Upper lobe of left lung (tissue), 4 donors: ENCODE results near the gene TMEM238.
"Not testable (repeated sequence)": the region's sequence is repeated elsewhere in the genome, so short reads cannot be mapped to it uniquely, and the experiment has no call there.

Experiments used
- POLR2AphosphoS5 ChIP-seq, 2 donors: sonication (generic); formaldehyde crosslinking; IDR thresholded peaks; one replicate each; pipeline ENCODE4 v1.5.1; 2017; ENCODE audit warnings: antibody characterized with exemption in 2 of 2
- TF ChIP-seq, protein P1 (sequence below), 6 experiments: fragments of 450-650 bp in 4 of 6; fragments of 200-600 bp in 2 of 6; sonication (generic) in 2 of 6; IDR thresholded peaks; one replicate each; pipeline ENCODE4 v1.5.1; 2016 to 2019; ENCODE audit warnings: antibody characterized with exemption in 6 of 6

DNA sequence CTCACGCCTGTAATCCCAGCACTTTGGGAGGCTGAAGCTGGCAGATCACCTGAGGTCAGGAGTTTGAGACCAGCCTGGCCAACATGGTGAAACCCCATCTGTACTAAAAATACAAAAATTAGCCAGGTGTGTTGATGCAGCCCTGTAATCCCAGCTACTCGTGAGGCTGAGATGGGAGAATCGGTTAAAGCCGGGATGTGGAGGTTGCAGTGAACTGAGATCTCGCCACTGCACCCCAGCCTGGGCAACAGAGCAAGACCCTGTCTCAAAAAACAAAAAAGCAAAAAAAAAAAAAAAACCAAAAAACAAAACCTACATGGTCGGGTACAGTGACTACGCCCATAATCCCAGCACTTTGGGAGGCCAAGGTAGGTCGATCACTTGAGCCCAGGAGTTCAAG is 25.1 kb upstream of the TMEM238 start:
- TF ChIP-seq, protein P1, sequence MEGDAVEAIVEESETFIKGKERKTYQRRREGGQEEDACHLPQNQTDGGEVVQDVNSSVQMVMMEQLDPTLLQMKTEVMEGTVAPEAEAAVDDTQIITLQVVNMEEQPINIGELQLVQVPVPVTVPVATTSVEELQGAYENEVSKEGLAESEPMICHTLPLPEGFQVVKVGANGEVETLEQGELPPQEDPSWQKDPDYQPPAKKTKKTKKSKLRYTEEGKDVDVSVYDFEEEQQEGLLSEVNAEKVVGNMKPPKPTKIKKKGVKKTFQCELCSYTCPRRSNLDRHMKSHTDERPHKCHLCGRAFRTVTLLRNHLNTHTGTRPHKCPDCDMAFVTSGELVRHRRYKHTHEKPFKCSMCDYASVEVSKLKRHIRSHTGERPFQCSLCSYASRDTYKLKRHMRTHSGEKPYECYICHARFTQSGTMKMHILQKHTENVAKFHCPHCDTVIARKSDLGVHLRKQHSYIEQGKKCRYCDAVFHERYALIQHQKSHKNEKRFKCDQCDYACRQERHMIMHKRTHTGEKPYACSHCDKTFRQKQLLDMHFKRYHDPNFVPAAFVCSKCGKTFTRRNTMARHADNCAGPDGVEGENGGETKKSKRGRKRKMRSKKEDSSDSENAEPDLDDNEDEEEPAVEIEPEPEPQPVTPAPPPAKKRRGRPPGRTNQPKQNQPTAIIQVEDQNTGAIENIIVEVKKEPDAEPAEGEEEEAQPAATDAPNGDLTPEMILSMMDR (IDR thresholded peaks at IDR 0.05): not testable (repeated sequence)
- not testable (repeated sequence) for TF ChIP-seq POLR2AphosphoS5 (IDR thresholded peaks at IDR 0.05)
